H1 (cell line): ENCODE results near the gene GYPA. TPM values are rescaled to one million over a fixed set of nuclear protein-coding genes. Genes with fewer than 3 reads are reported as not detected.

Experiments
- CTCF ChIA-PET: fragments of 300-600 bp; sonication (Branson Sonifier 250); formaldehyde crosslinking; loops from one replicate; lab custom pipeline; 2021; ENCODE audit not compliant: partially characterized antibody; lab: Charles Lee
- POLR2A ChIA-PET: fragments of 300-600 bp; sonication (Branson Sonifier 250); formaldehyde crosslinking; loops from one replicate; lab custom pipeline; 2021; ENCODE audit warnings: inconsistent platforms; ENCODE audit not compliant: partially characterized antibody; lab: Charles Lee
- DNase-seq, 2 experiments: peaks; one replicate each; pipeline versions ENCODE4 v3.0.0 to v3.0.0-alpha.2; 2010 to 2022; ENCODE audit warnings: low spot score in 2 of 2, low read depth in 1 of 2, mixed read lengths in 1 of 2
- FAIRE-seq: peaks from 2 replicates; lab custom pipeline; 2011; peaks lifted over from hg19 to GRCh38; lab: Jason Lieb, UNC
- H2AFZ ChIP-seq: 2 replicates; pipeline ENCODE4 v1.8.1; 2012; ENCODE audit warnings: low read length, inconsistent platforms
- H2AK5ac ChIP-seq: 2 replicates; pipeline ENCODE4 v1.6.1; 2013; ENCODE audit warnings: low read depth, low read length
- H2BK120ac ChIP-seq: replicated peaks from 2 replicates; pipeline ENCODE3; 2013; ENCODE audit warnings: low read depth, low read length, inconsistent platforms
- H2BK12ac ChIP-seq: 2 replicates; pipeline ENCODE4 v1.6.1; 2013; ENCODE audit warnings: low read depth, low read length
- H2BK15ac ChIP-seq: 2 replicates; pipeline ENCODE4 v1.6.1; 2013; ENCODE audit warnings: low read length
- H2BK20ac ChIP-seq: 2 replicates; pipeline ENCODE4 v1.6.1; 2013; ENCODE audit warnings: low read length
- H2BK5ac ChIP-seq: 2 replicates; pipeline ENCODE4 v1.6.1; 2013; ENCODE audit warnings: low read depth, low read length
- H3K14ac ChIP-seq: 2 replicates; pipeline ENCODE4 v1.6.1; 2013; ENCODE audit warnings: inconsistent platforms; ENCODE audit not compliant: insufficient read length
- H3K18ac ChIP-seq: 2 replicates; pipeline ENCODE4 v1.6.1; 2013; ENCODE audit warnings: low read length; ENCODE audit errors: extremely low read depth
- H3K23ac ChIP-seq: 2 replicates; pipeline ENCODE4 v1.6.1; 2013; ENCODE audit warnings: inconsistent platforms; ENCODE audit not compliant: insufficient read length
- H3K23me2 ChIP-seq: 2 replicates; pipeline ENCODE4 v1.6.1; 2013; ENCODE audit warnings: low read depth, low read length
- H3K27ac ChIP-seq: 2 replicates; pipeline ENCODE4 v1.6.1; 2011; ENCODE audit warnings: low read depth, low read length, inconsistent platforms
- H3K27me3 ChIP-seq, 4 experiments: replicated peaks in 1 of 4; 1 replicate in 1 of 4; 2 replicates in 3 of 4; pipeline versions ENCODE4 v1.6.1 to v1.8.1; 2011 to 2013; ENCODE audit warnings: low read length in 3 of 4, mild to moderate bottlenecking in 3 of 4, inconsistent platforms in 2 of 4, mixed read lengths in 2 of 4, moderate library complexity in 1 of 4; ENCODE audit not compliant: control insufficient read depth in 3 of 4, insufficient read depth in 3 of 4; ENCODE audit errors: extremely low read depth in 1 of 4
- H3K36me3 ChIP-seq, 4 experiments: 2 replicates each; pipeline versions ENCODE4 v1.6.1 to v1.8.1; 2011 to 2013; ENCODE audit warnings: mild to moderate bottlenecking in 4 of 4, low read length in 3 of 4, moderate library complexity in 2 of 4, control low read depth in 1 of 4, inconsistent platforms in 1 of 4; ENCODE audit not compliant: insufficient read depth in 4 of 4, control insufficient read depth in 2 of 4
- H3K4ac ChIP-seq: replicated peaks from 2 replicates; pipeline ENCODE3; 2013; ENCODE audit warnings: low read length, low read depth, mixed read lengths, inconsistent platforms; ENCODE audit not compliant: insufficient read length
- H3K4me1 ChIP-seq, 4 experiments: replicated peaks in 1 of 4; 1 replicate in 1 of 4; 2 replicates in 3 of 4; pipeline versions ENCODE4 v1.6.1 to v1.8.1; 2011 to 2013; ENCODE audit warnings: low read length in 3 of 4, inconsistent platforms in 2 of 4, mixed read lengths in 1 of 4; ENCODE audit not compliant: insufficient read depth in 4 of 4, control insufficient read depth in 3 of 4
- H3K4me2 ChIP-seq, 2 experiments: 2 replicates each; pipeline versions ENCODE4 v1.6.1 to v1.8.1; 2011 to 2013; ENCODE audit warnings: low read depth in 2 of 2, low read length in 2 of 2, control low read depth in 1 of 2, inconsistent platforms in 1 of 2, mild to moderate bottlenecking in 1 of 2; ENCODE audit not compliant: insufficient read depth in 1 of 2
- H3K4me3 ChIP-seq, 4 experiments: fragments of 200-600, 300-600 bp in 1 of 4; sonication (generic), shearing (Covaris generic), sonication (Bioruptor Twin) in 1 of 4; 2 replicates each; pipeline versions ENCODE4 v1.5.1 to v1.8.1; 2011 to 2016; ENCODE audit warnings: low read length in 4 of 4, low read depth in 3 of 4, control low read depth in 2 of 4, inconsistent platforms in 2 of 4, mild to moderate bottlenecking in 2 of 4, mixed read lengths in 1 of 4, moderate library complexity in 1 of 4; ENCODE audit not compliant: insufficient read depth in 2 of 4; ENCODE audit errors: extremely low read depth in 1 of 4
- H3K56ac ChIP-seq: replicated peaks from 2 replicates; pipeline ENCODE3; 2013; ENCODE audit warnings: low read depth, mild to moderate bottlenecking, mixed read lengths, low read length, inconsistent platforms; ENCODE audit not compliant: insufficient read length
- H3K79me1 ChIP-seq: 2 replicates; pipeline ENCODE4 v1.6.1; 2013; ENCODE audit warnings: low read depth, low read length, control low read depth
- H3K79me2 ChIP-seq, 2 experiments: 2 replicates each; pipeline versions ENCODE4 v1.6.1 to v1.8.1; 2012 to 2013; ENCODE audit warnings: low read length in 2 of 2, mild to moderate bottlenecking in 2 of 2, inconsistent platforms in 1 of 2; ENCODE audit not compliant: insufficient read depth in 2 of 2, control insufficient read depth in 1 of 2
- H3K9ac ChIP-seq, 4 experiments: replicated peaks in 1 of 4; 1 replicate in 1 of 4; 2 replicates in 3 of 4; pipeline versions ENCODE4 v1.6.1 to v1.8.1; 2011 to 2013; ENCODE audit warnings: low read depth in 3 of 4, low read length in 3 of 4, control low read depth in 2 of 4, mild to moderate bottlenecking in 2 of 4, moderate library complexity in 2 of 4, inconsistent platforms in 1 of 4; ENCODE audit errors: extremely low read depth in 1 of 4
- H3K9me3 ChIP-seq, 2 experiments: 2 replicates each; pipeline versions ENCODE4 v1.6.1 to v1.8.1; 2012 to 2013; ENCODE audit warnings: mild to moderate bottlenecking in 2 of 2, moderate library complexity in 2 of 2, control low read depth in 1 of 2, inconsistent platforms in 1 of 2, low read depth in 1 of 2, low read length in 1 of 2, mixed read lengths in 1 of 2; ENCODE audit not compliant: insufficient read depth in 2 of 2
- H4K20me1 ChIP-seq, 2 experiments: replicated peaks in 1 of 2; 2 replicates each; pipeline versions ENCODE3 to v1.8.1; 2011 to 2013; ENCODE audit warnings: inconsistent platforms in 2 of 2, low read length in 2 of 2, mild to moderate bottlenecking in 1 of 2; ENCODE audit not compliant: insufficient read depth in 2 of 2, control insufficient read depth in 1 of 2
- H4K5ac ChIP-seq: 2 replicates; pipeline ENCODE4 v1.6.1; 2013; ENCODE audit warnings: low read length, low read depth, mixed read lengths, inconsistent platforms; ENCODE audit not compliant: insufficient read length
- H4K8ac ChIP-seq: 2 replicates; pipeline ENCODE4 v1.8.0; 2013; ENCODE audit warnings: mild to moderate bottlenecking, moderate library complexity, low read length, inconsistent platforms; ENCODE audit not compliant: insufficient read depth; ENCODE audit errors: extremely low read depth
- H4K91ac ChIP-seq: replicated peaks from 2 replicates; pipeline ENCODE3; 2013; ENCODE audit warnings: low read length, mixed read lengths, inconsistent platforms; ENCODE audit not compliant: insufficient read length
- ASH2L ChIP-seq: fragments of 200-600, 300-600 bp; sonication (generic); IDR thresholded peaks from one replicate; pipeline ENCODE4 v1.7.1; 2017; ENCODE audit warnings: low read length
- ATF2 ChIP-seq: IDR thresholded peaks from 2 replicates; pipeline ENCODE4 v1.6.1; 2012; ENCODE audit warnings: low read length, inconsistent platforms
- EP300 ChIP-seq, 2 experiments: IDR thresholded peaks; 1 replicate in 1 of 2; 2 replicates in 1 of 2; pipeline ENCODE4 v1.6.1; 2011 to 2012; ENCODE audit warnings: low read depth in 2 of 2, low read length in 2 of 2, mild to moderate bottlenecking in 2 of 2, borderline replicate concordance in 1 of 2, inconsistent platforms in 1 of 2, moderate library complexity in 1 of 2
- GTF2F1 ChIP-seq: IDR thresholded peaks from 2 replicates; pipeline ENCODE4 v1.6.1; 2012; ENCODE audit warnings: low read depth, low read length, improper control_type of control experiment, borderline replicate concordance
- HDAC6 ChIP-seq: IDR thresholded peaks from one replicate; pipeline ENCODE4 v1.7.1; 2012; ENCODE audit warnings: low read depth, mild to moderate bottlenecking, inconsistent platforms, low read length, moderate library complexity
- KDM4A ChIP-seq: IDR thresholded peaks from one replicate; pipeline ENCODE4 v1.7.1; 2012; ENCODE audit warnings: low read depth, mild to moderate bottlenecking, moderate library complexity, low read length, inconsistent platforms; ENCODE audit not compliant: severe bottlenecking
- RAD21 ChIP-seq, 2 experiments: IDR thresholded peaks in 1 of 2; conservative IDR thresholded peaks in 1 of 2; 2 replicates each; pipeline ENCODE4 v1.6.1; 2011; ENCODE audit warnings: low read depth in 2 of 2, low read length in 2 of 2, improper control_type of control experiment in 1 of 2, inconsistent platforms in 1 of 2, mild to moderate bottlenecking in 1 of 2, moderate library complexity in 1 of 2
- RFX5 ChIP-seq: IDR thresholded peaks from 2 replicates; pipeline ENCODE4 v1.6.1; 2011; ENCODE audit warnings: low read depth, low read length, improper control_type of control experiment, borderline replicate concordance
- SIRT6 ChIP-seq: IDR thresholded peaks from one replicate; pipeline ENCODE4 v1.7.1; 2012; ENCODE audit warnings: low read length, inconsistent platforms
- SP2 ChIP-seq: IDR thresholded peaks from 2 replicates; pipeline ENCODE4 v1.6.1; 2012; ENCODE audit warnings: mild to moderate bottlenecking, low read length, inconsistent platforms
- SP4 ChIP-seq: IDR thresholded peaks from 2 replicates; pipeline ENCODE4 v1.6.1; 2012; ENCODE audit warnings: low read length, inconsistent platforms
- SRF ChIP-seq: IDR thresholded peaks from 2 replicates; pipeline ENCODE4 v1.6.1; 2011; ENCODE audit warnings: mild to moderate bottlenecking, low read depth, low read length, moderate library complexity
- TBP ChIP-seq: IDR thresholded peaks from 2 replicates; pipeline ENCODE4 v1.6.1; 2011; ENCODE audit warnings: low read depth, low read length, improper control_type of control experiment
- WGBS, 2 experiments: shearing (Covaris generic) in 1 of 2; methylation state at CpG; one replicate each; pipeline versions ENCODE4 v1.1.6 to v1.1.7; 2013 to 2015; ENCODE audit warnings: low lambda C conversion rate in 2 of 2, mixed read lengths in 2 of 2, inconsistent platforms in 1 of 2, low coverage in 1 of 2, missing lambda C conversion rate in 1 of 2; ENCODE audit not compliant: insufficient replicate concordance in 2 of 2, insufficient coverage in 1 of 2, insufficient read length in 1 of 2; ENCODE audit errors: extremely low coverage in 1 of 2, missing lambda C conversion rate in 1 of 2; 5-methylcytosine and 5-hydroxymethylcytosine counted together
- polyA plus RNA-seq, 7 experiments: library from polyadenylated mRNA; depleted of rRNA in 3 of 7; stranded (reverse) in 5 of 7; unstranded in 2 of 7; fragments of >200 nt in 5 of 7; fragments of 200-250 nt in 2 of 7; gene quantifications; 1 replicate in 5 of 7; 2 replicates in 1 of 7; 4 replicates in 1 of 7; pipeline versions ENCODE4 v1.2.1 to v1.2.3, GENCODE V29; 2011 to 2013; ENCODE audit warnings: missing spikeins in 2 of 7, mixed read lengths in 2 of 7
- total RNA-seq: library from RNA; stranded (reverse); fragmentation: NEBNext Ultra II Directional; extraction: Animal tissue kit (Norgen Biotek cat#: 25700); gene quantifications from 2 replicates; pipeline ENCODE4 v1.2.1, GENCODE V29; 2021

Gene GYPA
- total and polyA plus RNA-seq, 2 of the 8 experiments (the other 6 are each of a cell fraction or from before 2014, with no cell fraction given), result not detected

DNA sequence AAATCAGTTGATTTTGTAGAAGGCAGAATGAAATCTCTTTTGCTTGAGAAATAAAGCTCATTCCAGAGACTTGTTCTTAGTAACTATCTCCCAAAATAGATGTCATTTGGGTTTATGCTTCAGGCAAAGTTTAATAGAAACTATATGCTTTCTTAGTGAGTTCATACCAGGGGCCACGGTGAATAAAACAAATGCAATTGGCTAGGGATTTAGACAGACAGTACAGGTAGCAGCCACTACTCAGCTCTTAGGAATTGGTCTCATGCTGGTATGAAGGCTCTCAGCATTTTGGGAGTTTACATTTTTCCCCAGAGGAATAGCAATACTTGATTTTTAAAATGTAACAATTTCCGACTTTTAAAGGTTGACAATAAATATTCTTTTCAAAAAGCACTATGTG is 27.0 kb downstream of the GYPA start:
- no peak overlapping the region for H2BK120ac ChIP-seq
- ChIA-PET POLR2A (no interaction called here), CTCF (interaction anchor here (0.8 to 2.8 kb wide), 2 partner anchors 23 to 30 kb away, joined by 3 to 8 read pairs; no protein-coding TSS in a partner anchor)
- no peak overlapping the region for H2BK20ac ChIP-seq
- no peak overlapping the region for H4K8ac ChIP-seq
- H2AFZ ChIP-seq, result no peak overlapping the region
- H2BK12ac ChIP-seq, result no peak overlapping the region
- no peak overlapping the region for H3K14ac ChIP-seq
- no peak overlapping the region for H3K56ac ChIP-seq
- H3K27ac ChIP-seq, result no peak overlapping the region
- no peak overlapping the region for H3K9ac ChIP-seq
- no peaks in the 10 kb centered on the region for H3K4me1 ChIP-seq
- H2BK15ac ChIP-seq, result no peak overlapping the region
- DNase-seq (no peak), FAIRE-seq (no peak)
- H3K4me3 ChIP-seq, result no peak overlapping the region
- H3K4ac ChIP-seq, result no peak overlapping the region
- no peaks in the 10 kb centered on the region for H3K79me1 ChIP-seq
- H4K5ac ChIP-seq, result no peak overlapping the region
- H3K79me2 ChIP-seq, result no peaks in the 10 kb centered on the region
- no peaks in the 10 kb centered on the region for H4K20me1 ChIP-seq
- no peak overlapping the region for H3K23ac ChIP-seq
- H2AK5ac ChIP-seq, result no peak overlapping the region
- H3K27me3 ChIP-seq, result no peaks in the 10 kb centered on the region
- H3K9me3 ChIP-seq, result no peaks in the 10 kb centered on the region
- no peak overlapping the region for H3K18ac ChIP-seq
- no peaks in the 10 kb centered on the region for H3K23me2 ChIP-seq
- no peaks in the 10 kb centered on the region for H3K36me3 ChIP-seq
- no peak overlapping the region for H3K4me2 ChIP-seq
- TF ChIP-seq ASH2L (no peak), RFX5 (no peak), SP4 (no peak), HDAC6 (no peak), KDM4A (no peak), EP300 (IDR thresholded peaks at IDR 0.05; ENCODE audit: borderline replicate concordance in 1 of 2, low read depth in 2 of 2, low read length in 2 of 2) (no peak), SRF (no peak), GTF2F1 (no peak), SP2 (no peak), SIRT6 (no peak), RAD21 (IDR thresholded peaks at IDR 0.05 in 1 of 2, conservative IDR thresholded peaks at IDR 0.05 in 1 of 2; ENCODE audit: low read depth in 2 of 2, low read length in 2 of 2) (no peak), TBP (no peak), ATF2 (no peak)
- no peak overlapping the region for H2BK5ac ChIP-seq
- no peak overlapping the region for H4K91ac ChIP-seq
- 80% methylated on average over 2 of the region's 2 CpGs; no CpG with 5 or more reads in 1 of the 2 experiments for WGBS, 2 experiments
